Sigmoid colon (tissue), 7 donors: ENCODE measurements around the gene STOX2. TPM values are rescaled to one million over a fixed set of nuclear protein-coding genes. Genes with fewer than 3 reads are reported as not detected.

ENCODE experiments used
- DNase-seq: peaks from one replicate; pipeline ENCODE4 v3.0.0-alpha.2; 2019
- H3K27ac ChIP-seq, 4 donors: fragments of 200-600 bp; sonication (generic); one replicate each; pipeline ENCODE4 v1.5.1; 2016 to 2019; ENCODE audit warnings: mild to moderate bottlenecking in 1 of 4
- H3K27me3 ChIP-seq, 3 donors: fragments of 200-600 bp; sonication (generic); one replicate each; pipeline ENCODE4 v1.5.1; 2019; ENCODE audit warnings: mild to moderate bottlenecking in 1 of 3
- H3K36me3 ChIP-seq, 4 donors: fragments of 200-600 bp; sonication (generic); one replicate each; pipeline ENCODE4 v1.5.1; 2016 to 2019
- H3K4me1 ChIP-seq, 4 donors: fragments of 200-600 bp; sonication (generic); one replicate each; pipeline ENCODE4 v1.5.1; 2017 to 2019
- H3K4me3 ChIP-seq, 4 donors: fragments of 200-600 bp; sonication (generic); one replicate each; pipeline ENCODE4 v1.5.1; 2017 to 2019; ENCODE audit warnings: mild to moderate bottlenecking in 2 of 4, moderate library complexity in 1 of 4
- H3K9me3 ChIP-seq, 4 donors: fragments of 200-600 bp in 3 of 4; sonication (generic) in 3 of 4; one replicate each; pipeline versions ENCODE4 v1.5.1 to v1.6.1; 2013 to 2019
- EP300 ChIP-seq, 4 donors: sonication (generic); formaldehyde crosslinking; IDR thresholded peaks; one replicate each; pipeline ENCODE4 v1.6.1; 2017; ENCODE audit warnings: antibody characterized with exemption in 4 of 4
- POLR2A ChIP-seq, 2 donors: fragments of 450-650 bp; IDR thresholded peaks; one replicate each; pipeline ENCODE4 v1.6.1; 2016; ENCODE audit warnings: antibody characterized with exemption in 2 of 2, mild to moderate bottlenecking in 2 of 2, moderate library complexity in 2 of 2
- POLR2AphosphoS5 ChIP-seq, 4 donors: sonication (generic); formaldehyde crosslinking; IDR thresholded peaks; one replicate each; pipeline ENCODE4 v1.6.1; 2017; ENCODE audit warnings: antibody characterized with exemption in 4 of 4
- WGBS, 2 donors: extraction: QIAGEN DNeasy Blood & Tissue Kit; methylation state at CpG; one replicate each; pipeline ENCODE4 v1.1.7; 2013; 5-methylcytosine and 5-hydroxymethylcytosine counted together
- intact Hi-C: fragments of 100-400 bp; cut with DNase I; formaldehyde crosslinking; loops from one replicate; pipeline ENCODE4 v1.15.1; 2023
- polyA plus RNA-seq, 3 donors: library from polyadenylated mRNA; stranded (reverse); fragments of 200-250 nt; gene quantifications; one replicate each; pipeline ENCODE4 v1.2.3, GENCODE V29; 2013
- total RNA-seq, 4 donors: library from RNA; depleted of rRNA; stranded (reverse); fragments of >200 nt; gene quantifications; one replicate each; pipeline ENCODE4 v1.1.0, GENCODE V29; 2016
- TF ChIP-seq, protein P1 (sequence below), 4 experiments: fragments of 450-650 bp in 3 of 4; fragments of 200-600 bp in 1 of 4; IDR thresholded peaks; one replicate each; pipeline ENCODE4 v1.5.1; 2016 to 2019; ENCODE audit warnings: antibody characterized with exemption in 4 of 4, mild to moderate bottlenecking in 3 of 4, moderate library complexity in 2 of 4
- donor health status: healthy with polysubstance abuse.
- donor health status: Bipolar disorder and iron deficiency.
- donor health status: healthy.

The STOX2 gene
- total and polyA plus RNA-seq, 7 donors = under 0.01 to 9.6 (median 2.2) TPM

DNA sequence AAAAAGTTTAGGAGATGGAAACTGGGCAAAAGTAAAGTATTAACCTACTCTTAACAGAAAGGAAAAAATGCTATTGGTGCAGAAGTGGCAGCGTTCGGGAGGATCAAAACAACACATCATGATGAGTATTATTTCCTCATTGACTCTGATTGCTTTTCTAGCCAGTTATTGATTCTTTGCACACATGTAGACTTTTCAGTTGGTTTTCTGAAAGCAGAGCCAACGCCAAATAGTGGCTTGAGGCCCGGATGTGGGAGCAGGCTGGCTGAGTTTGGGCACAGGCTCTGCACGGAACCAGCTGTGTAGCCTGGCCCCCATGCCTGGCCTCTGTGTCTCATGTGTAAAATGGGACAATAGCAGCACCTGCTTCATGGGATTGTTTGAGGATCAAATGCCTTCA is 21.8 kb downstream of the STOX2 start:
- 93 to 97% methylated on average over 5 of the region's 5 CpGs for WGBS, 2 donors

DNA sequence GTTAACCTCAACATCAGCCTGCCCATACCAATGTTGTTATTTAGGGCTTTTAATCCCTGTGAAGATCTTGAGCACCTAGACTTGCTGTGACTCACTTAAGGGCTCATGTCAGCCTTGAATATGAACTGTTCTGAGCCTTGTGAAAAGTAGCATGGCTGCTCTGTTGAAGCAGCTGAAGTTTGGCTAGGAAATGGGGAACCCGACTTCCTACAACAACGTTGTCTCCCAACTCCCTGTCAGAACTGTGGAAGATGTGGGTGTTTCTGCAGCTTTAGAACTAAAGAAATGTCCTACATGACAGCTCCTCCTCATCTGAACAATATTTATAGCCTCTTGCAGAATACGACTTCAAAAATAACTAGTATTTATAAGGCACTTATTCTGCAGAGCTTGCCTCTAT is 27.5 kb downstream of the STOX2 start:
- DNase-seq = no peak
- Histone ChIP-seq H3K27me3 (no peaks in the 10 kb centered on the region), H3K36me3 (no peaks in the 10 kb centered on the region), H3K27ac (no peak overlapping the region), H3K9me3 (no peaks in the 10 kb centered on the region), H3K4me1 (no peaks in the 10 kb centered on the region), H3K4me3 (no peak overlapping the region)
- intact Hi-C loops = no loop called here
- 75 to 84% methylated on average over 3 of the region's 3 CpGs for WGBS, 2 donors
- TF ChIP-seq POLR2AphosphoS5 (IDR thresholded peaks at IDR 0.05) = no peak
- TF ChIP-seq, protein P1, sequence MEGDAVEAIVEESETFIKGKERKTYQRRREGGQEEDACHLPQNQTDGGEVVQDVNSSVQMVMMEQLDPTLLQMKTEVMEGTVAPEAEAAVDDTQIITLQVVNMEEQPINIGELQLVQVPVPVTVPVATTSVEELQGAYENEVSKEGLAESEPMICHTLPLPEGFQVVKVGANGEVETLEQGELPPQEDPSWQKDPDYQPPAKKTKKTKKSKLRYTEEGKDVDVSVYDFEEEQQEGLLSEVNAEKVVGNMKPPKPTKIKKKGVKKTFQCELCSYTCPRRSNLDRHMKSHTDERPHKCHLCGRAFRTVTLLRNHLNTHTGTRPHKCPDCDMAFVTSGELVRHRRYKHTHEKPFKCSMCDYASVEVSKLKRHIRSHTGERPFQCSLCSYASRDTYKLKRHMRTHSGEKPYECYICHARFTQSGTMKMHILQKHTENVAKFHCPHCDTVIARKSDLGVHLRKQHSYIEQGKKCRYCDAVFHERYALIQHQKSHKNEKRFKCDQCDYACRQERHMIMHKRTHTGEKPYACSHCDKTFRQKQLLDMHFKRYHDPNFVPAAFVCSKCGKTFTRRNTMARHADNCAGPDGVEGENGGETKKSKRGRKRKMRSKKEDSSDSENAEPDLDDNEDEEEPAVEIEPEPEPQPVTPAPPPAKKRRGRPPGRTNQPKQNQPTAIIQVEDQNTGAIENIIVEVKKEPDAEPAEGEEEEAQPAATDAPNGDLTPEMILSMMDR (IDR thresholded peaks at IDR 0.05) = no peak

More for the DNA sequence above, 21.8 kb downstream of the STOX2 start:
- Histone ChIP-seq H3K4me1 (no peaks in the 10 kb centered on the region), H3K27me3 (no peaks in the 10 kb centered on the region), H3K27ac (no peak overlapping the region), H3K4me3 (no peak overlapping the region), H3K36me3 (no peaks in the 10 kb centered on the region), H3K9me3 (no peaks in the 10 kb centered on the region)
- DNase-seq = no peak
- intact Hi-C loops = no loop called here
- TF ChIP-seq, protein P1 (IDR thresholded peaks at IDR 0.05) = no peak
- TF ChIP-seq POLR2AphosphoS5 (IDR thresholded peaks at IDR 0.05) = no peak
- no peak for TF ChIP-seq POLR2A (IDR thresholded peaks at IDR 0.05)
- no peak for TF ChIP-seq EP300 (IDR thresholded peaks at IDR 0.05)

DNA sequence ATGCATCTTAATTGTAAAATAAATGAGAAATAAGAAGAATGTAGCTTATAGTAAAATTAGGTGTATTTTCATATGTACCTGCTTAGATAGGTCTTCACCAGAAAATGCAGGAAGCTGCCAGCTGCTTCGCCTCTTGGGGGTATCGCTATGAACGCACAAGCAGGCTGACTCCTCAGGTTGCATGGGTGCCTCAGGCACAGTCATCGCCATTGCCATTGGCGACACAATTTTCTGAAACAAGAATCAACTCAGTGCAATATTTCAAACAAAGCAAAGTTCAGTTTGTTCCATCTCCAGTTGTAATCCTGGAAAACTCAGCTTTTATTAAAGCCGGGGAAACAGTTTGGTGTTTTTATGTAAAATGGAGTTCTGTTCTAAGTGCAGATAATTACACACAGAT is 29.7 kb downstream of the STOX2 start:
- Histone ChIP-seq H3K9me3 (no peaks in the 10 kb centered on the region), H3K27ac (no peak overlapping the region), H3K27me3 (no peaks in the 10 kb centered on the region), H3K4me3 (no peak overlapping the region), H3K4me1 (no peaks in the 10 kb centered on the region), H3K36me3 (no peaks in the 10 kb centered on the region)
- WGBS, 2 donors = 96 to 97% methylated on average over 6 of the region's 6 CpGs
- TF ChIP-seq EP300 (IDR thresholded peaks at IDR 0.05) = no peak
- TF ChIP-seq, protein P1 (IDR thresholded peaks at IDR 0.05) = no peak
- TF ChIP-seq POLR2A (IDR thresholded peaks at IDR 0.05) = no peak
- TF ChIP-seq POLR2AphosphoS5 (IDR thresholded peaks at IDR 0.05) = no peak
- intact Hi-C loops = no loop called here
- no peak for DNase-seq

DNA sequence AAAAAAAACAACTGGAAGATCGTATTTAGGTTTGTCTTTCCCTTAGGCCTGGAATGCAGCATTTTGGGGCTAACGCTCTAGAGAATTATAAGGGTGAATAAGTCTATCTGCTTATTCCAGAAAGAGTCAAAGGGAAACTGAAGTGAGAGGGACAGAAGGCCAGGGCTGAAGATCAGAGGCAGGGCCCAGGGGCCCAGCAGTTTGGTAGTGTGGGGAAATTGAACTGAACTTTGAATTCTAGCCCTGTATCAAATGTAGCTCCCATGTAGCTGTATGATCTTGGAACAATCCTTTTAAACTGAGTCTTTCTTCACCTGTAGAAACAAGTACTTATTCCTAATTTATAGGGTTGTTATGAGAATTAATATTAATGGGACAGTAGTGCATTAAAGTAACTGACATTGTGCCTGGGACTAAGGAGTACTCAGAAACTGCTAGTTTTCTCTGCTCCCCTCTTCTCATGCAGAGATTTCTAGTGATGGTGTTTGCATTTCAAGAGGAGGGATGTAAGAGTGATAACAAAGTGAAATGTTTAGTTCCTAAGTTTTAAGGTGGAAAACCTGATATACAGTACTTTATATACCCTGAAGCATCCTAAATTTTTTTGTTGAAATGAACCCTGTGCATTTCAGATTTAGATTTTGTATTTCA is 30.4 kb downstream of the STOX2 start:
- Histone ChIP-seq H3K4me3 (no peak overlapping the region), H3K27ac (no peak overlapping the region), H3K36me3 (no peaks in the 10 kb centered on the region), H3K27me3 (no peaks in the 10 kb centered on the region), H3K9me3 (no peaks in the 10 kb centered on the region), H3K4me1 (no peaks in the 10 kb centered on the region)
- TF ChIP-seq EP300 (IDR thresholded peaks at IDR 0.05) (no peak), POLR2AphosphoS5 (IDR thresholded peaks at IDR 0.05) (no peak)
- WGBS, 2 donors = 87 to 88% methylated on average over 2 of the region's 2 CpGs
- intact Hi-C loops = no loop called here
- no peak for DNase-seq

DNA sequence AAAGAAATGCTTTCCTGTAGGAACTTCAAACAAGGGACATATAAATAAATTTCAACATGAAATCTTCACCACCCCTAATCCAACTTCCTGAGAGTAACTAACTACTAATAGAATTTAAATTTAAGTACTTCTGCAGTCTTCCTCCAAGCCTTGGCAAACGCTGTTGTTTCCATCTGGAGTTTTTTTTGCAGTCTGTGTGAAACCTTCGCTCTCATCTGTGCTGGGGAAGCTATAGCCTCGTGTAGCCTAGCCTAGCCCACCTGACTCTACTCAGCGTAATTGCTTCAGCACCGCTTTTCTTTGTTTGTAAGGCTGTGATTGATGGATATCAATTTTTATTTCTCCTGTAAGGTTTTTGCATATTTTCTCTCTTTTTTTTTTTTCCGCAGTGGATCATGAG is 30.9 kb downstream of the STOX2 start:
- Histone ChIP-seq H3K4me1 (no peaks in the 10 kb centered on the region), H3K36me3 (no peaks in the 10 kb centered on the region), H3K27me3 (no peaks in the 10 kb centered on the region), H3K27ac (no peak overlapping the region), H3K4me3 (no peak overlapping the region), H3K9me3 (no peaks in the 10 kb centered on the region)
- DNase-seq = no peak
- intact Hi-C loops = no loop called here
- WGBS, 2 donors = 63 to 69% methylated on average over 6 of the region's 6 CpGs
- TF ChIP-seq POLR2AphosphoS5 (IDR thresholded peaks at IDR 0.05) (no peak), POLR2A (IDR thresholded peaks at IDR 0.05) (no peak), EP300 (IDR thresholded peaks at IDR 0.05) (no peak)
- TF ChIP-seq, protein P1 (IDR thresholded peaks at IDR 0.05) = no peak
